Measurements from ENCODE around the gene FERMT2. TPM values are rescaled to one million over a fixed set of nuclear protein-coding genes. Genes with fewer than 3 reads are reported as not detected.

FERMT2 gene
- total RNA-seq, 1 experiment from 2014 or later, result 33.3 TPM

- BruUV-seq (replicated peaks), result no TSS peak
- H3K27me3 ChIP-seq (ENCODE audit: control insufficient read depth, insufficient read depth, low read length), result no peaks in the 10 kb centered on the region
- CTCF ChIA-PET, result no interaction called here
- no peaks in the 10 kb centered on the region for H3K36me3 ChIP-seq (ENCODE audit: control insufficient read depth, insufficient read depth, low read length)
- POLR2A ChIA-PET, result no interaction called here
- no peak overlapping the region for H3K4me3 ChIP-seq (ENCODE audit: low read depth in 2 of 2, low read length in 2 of 2)
- TF ChIP-seq TCF7L2 (IDR thresholded peaks at IDR 0.05; ENCODE audit: low read depth, low read length) (no peak), POLR2AphosphoS5 (IDR thresholded peaks at IDR 0.05; ENCODE audit: low read depth, low read length) (no peak), REST (IDR thresholded peaks at IDR 0.05; ENCODE audit: insufficient read depth in 1 of 2, low read depth in 2 of 2, low read length in 1 of 2) (no peak), SIN3A (IDR thresholded peaks at IDR 0.05; ENCODE audit: borderline replicate concordance, insufficient read depth, low read depth, low read length) (no peak), CTCF (IDR thresholded peaks at IDR 0.05) (no peak)
- H3K9me3 ChIP-seq (ENCODE audit: control insufficient read depth, insufficient read depth, low read depth, low read length), result no peaks in the 10 kb centered on the region
- DNase-seq (ENCODE audit: low read depth, low spot score) (no peak), ATAC-seq (no peak)
- no peak overlapping the region for H3K27ac ChIP-seq (ENCODE audit: low read length)
- in situ Hi-C loops (cut with HindIII; ENCODE audit: low pct_unique_long_range_greater_than_20kb, low sequenced_read_pairs), result no loop called here
- H3K4me1 ChIP-seq (ENCODE audit: control insufficient read depth, insufficient read depth, low read length), result no peaks in the 10 kb centered on the region; the same call in 1 of the 2 replicates
- intact Hi-C loops (cut with micrococcal nuclease; ENCODE audit: unreplicated experiment), result no loop called here
Observed at GRCh38 chr14:52934762-52935161, 16.1 kb downstream of the FERMT2 start.

- intact Hi-C loops (cut with micrococcal nuclease; ENCODE audit: unreplicated experiment) (no loop called here), in situ Hi-C loops (cut with HindIII; ENCODE audit: low pct_unique_long_range_greater_than_20kb, low sequenced_read_pairs) (no loop called here)
- DNase-seq (ENCODE audit: low read depth, low spot score) (no peak), ATAC-seq (no peak)
- POLR2A ChIA-PET, result no interaction called here
- TF ChIP-seq POLR2AphosphoS5 (IDR thresholded peaks at IDR 0.05; ENCODE audit: low read depth, low read length) (no peak), TCF7L2 (IDR thresholded peaks at IDR 0.05; ENCODE audit: low read depth, low read length) (no peak), REST (IDR thresholded peaks at IDR 0.05; ENCODE audit: insufficient read depth in 1 of 2, low read depth in 2 of 2, low read length in 1 of 2) (no peak), CTCF (IDR thresholded peaks at IDR 0.05) (no peak), SIN3A (IDR thresholded peaks at IDR 0.05; ENCODE audit: borderline replicate concordance, insufficient read depth, low read depth, low read length) (no peak)
- no peak overlapping the region for H3K27ac ChIP-seq (ENCODE audit: low read length)
- H3K27me3 ChIP-seq (ENCODE audit: control insufficient read depth, insufficient read depth, low read length), result no peaks in the 10 kb centered on the region
- CTCF ChIA-PET, result no interaction called here
- H3K4me1 ChIP-seq (ENCODE audit: control insufficient read depth, insufficient read depth, low read length), result peaks cover 2% of the 10 kb centered on the region; the same call in 1 of the 2 replicates
- no peaks in the 10 kb centered on the region for H3K36me3 ChIP-seq (ENCODE audit: control insufficient read depth, insufficient read depth, low read length)
- no peak overlapping the region for H3K4me3 ChIP-seq (ENCODE audit: low read depth in 2 of 2, low read length in 2 of 2)
- BruUV-seq (replicated peaks), result no TSS peak
- H3K9me3 ChIP-seq (ENCODE audit: control insufficient read depth, insufficient read depth, low read depth, low read length), result no peaks in the 10 kb centered on the region
Observed at GRCh38 chr14:52929192-52929807, 21.6 kb downstream of the FERMT2 start.
